Skeletal muscle satellite cell (primary cell): Measurements from ENCODE around the gene THPO.
A peak's percentile ranks its signal among the peaks of the same experiment; 100 is the strongest.

Experiments
- H3K27me3 ChIP-seq: 2 replicates; pipeline ENCODE4 v1.7.0; 2013; ENCODE audit warnings: low read length; ENCODE audit not compliant: control insufficient read depth, insufficient read depth
- H3K36me3 ChIP-seq: 2 replicates; pipeline ENCODE4 v1.7.0; 2013; ENCODE audit warnings: mild to moderate bottlenecking, control low read depth, low read length; ENCODE audit not compliant: insufficient read depth
- H3K4me1 ChIP-seq: 2 replicates; pipeline ENCODE4 v1.7.0; 2013; ENCODE audit warnings: low read length; ENCODE audit not compliant: control insufficient read depth, insufficient read depth
- H3K4me2 ChIP-seq: 2 replicates; pipeline ENCODE4 v1.7.0; 2013; ENCODE audit warnings: mild to moderate bottlenecking, low read length
- H3K4me3 ChIP-seq: 2 replicates; pipeline ENCODE4 v1.7.0; 2013; ENCODE audit warnings: low read length
- H3K9ac ChIP-seq: 2 replicates; pipeline ENCODE4 v1.7.0; 2013; ENCODE audit warnings: mild to moderate bottlenecking, low read depth, low read length, moderate library complexity
- H3K9me3 ChIP-seq: replicated peaks from 2 replicates; pipeline ENCODE4 v1.7.0; 2013; ENCODE audit warnings: mild to moderate bottlenecking, control low read depth, low read length

The THPO gene

DNA sequence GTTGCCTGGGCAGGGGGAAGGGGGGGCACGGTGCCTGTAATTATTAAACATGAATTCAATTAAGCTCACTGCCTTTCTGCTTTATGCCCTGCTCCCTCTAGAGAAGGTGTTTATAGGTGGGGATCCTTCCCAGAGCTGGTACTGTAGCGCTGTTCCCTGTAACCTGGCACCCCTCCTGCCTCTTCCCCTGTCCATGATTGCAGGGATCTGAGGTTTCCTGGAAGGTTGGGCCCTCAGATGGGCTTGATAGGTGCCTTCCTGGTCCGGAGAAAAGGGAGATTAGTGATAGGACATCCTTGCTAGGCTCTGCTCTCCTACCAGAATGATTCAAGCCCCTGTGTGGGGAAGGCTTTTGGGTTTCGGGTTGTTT is 42.7 kb downstream of the THPO start:
- H3K4me2 ChIP-seq = peak overlapping the region; percentile 95
- H3K9ac ChIP-seq = peak overlapping the region; percentile 75
- H3K9me3 ChIP-seq = no peaks in the 10 kb centered on the region
- H3K36me3 ChIP-seq = peaks cover 50% of the 10 kb centered on the region
- no peaks in the 10 kb centered on the region for H3K27me3 ChIP-seq
- H3K4me1 ChIP-seq = peaks cover 77% of the 10 kb centered on the region
- H3K4me3 ChIP-seq = peak overlapping the region; percentile 73

DNA sequence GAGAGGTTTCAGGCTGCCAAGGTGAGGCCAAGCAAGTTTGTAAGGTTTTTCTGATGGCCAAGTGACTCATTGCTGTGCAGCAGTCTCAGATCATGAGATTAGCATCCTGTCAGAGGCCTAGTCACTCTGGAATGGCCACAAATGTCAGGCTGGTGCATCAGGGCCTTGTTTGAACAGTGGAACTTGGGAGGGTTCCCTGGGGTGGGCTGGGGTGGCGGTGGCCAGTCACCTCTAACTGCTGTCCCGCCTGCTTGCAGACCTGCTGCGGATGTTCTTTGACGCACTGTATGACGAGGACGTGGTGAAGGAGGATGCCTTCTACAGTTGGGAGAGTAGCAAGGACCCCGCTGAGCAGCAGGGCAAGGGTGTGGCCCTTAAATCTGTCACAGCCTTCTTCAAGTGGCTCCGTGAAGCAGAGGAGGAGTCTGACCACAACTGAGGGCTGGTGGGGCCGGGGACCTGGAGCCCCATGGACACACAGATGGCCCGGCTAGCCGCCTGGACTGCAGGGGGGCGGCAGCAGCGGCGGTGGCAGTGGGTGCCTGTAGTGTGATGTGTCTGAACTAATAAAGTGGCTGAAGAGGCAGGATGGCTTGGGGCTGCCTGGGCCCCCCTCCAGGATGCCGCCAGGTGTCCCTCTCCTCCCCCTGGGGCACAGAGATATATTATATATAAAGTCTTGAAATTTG is 43.4 kb downstream of the THPO start:
- H3K9me3 ChIP-seq = no peaks in the 10 kb centered on the region
- H3K4me1 ChIP-seq = peaks cover 76% of the 10 kb centered on the region
- H3K9ac ChIP-seq = peak overlapping the region; percentile 26
- H3K36me3 ChIP-seq = peaks cover 55% of the 10 kb centered on the region
- no peak overlapping the region for H3K4me2 ChIP-seq
- no peaks in the 10 kb centered on the region for H3K27me3 ChIP-seq
- H3K4me3 ChIP-seq = no peak overlapping the region

DNA sequence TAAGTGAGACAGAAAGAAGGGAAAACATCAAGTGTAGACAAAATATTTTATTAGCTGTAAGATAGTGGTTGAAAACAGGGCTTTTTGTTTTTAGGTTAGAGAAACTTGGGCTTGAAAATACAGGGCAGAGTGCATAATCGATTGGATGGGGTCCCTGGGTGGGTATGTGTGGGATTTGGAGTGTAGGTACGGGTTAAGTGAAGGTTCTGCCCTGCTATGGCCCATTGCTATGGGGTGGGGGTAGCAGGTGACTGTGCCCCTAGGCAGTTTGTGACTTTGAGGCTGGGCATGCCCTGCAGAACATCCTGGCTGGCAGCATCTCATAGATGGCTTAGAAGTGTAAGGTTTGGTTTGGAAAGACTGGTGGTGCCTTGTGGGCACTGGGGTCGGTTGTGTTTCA is 44.3 kb downstream of the THPO start:
- Histone ChIP-seq H3K4me3 (no peak overlapping the region), H3K27me3 (no peaks in the 10 kb centered on the region), H3K4me1 (peaks cover 72% of the 10 kb centered on the region), H3K4me2 (no peak overlapping the region), H3K36me3 (peaks cover 63% of the 10 kb centered on the region), H3K9me3 (no peaks in the 10 kb centered on the region), H3K9ac (no peak overlapping the region)

DNA sequence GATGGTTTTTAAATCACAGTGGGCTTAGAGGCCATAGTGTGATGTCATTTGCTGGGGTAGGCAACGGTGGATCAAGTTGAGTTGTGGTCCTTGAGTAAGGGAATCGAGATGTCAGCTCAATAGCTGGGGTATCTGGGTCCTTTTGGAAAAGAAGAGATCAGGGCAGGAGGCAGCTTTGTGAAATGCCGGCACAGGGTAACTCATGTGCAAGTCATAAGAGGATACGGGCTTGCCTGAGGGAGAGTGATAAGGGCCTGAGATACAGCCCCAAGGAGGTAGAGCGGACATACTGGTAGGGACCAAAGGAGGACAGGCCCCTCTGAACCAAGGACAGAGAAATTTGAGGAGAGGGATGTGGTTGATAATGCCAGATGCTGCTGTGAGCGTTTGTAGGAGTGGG is 44.8 kb downstream of the THPO start:
- Histone ChIP-seq H3K9ac (peak overlapping the region; percentile 19), H3K36me3 (peaks cover 68% of the 10 kb centered on the region), H3K4me2 (no peak overlapping the region), H3K27me3 (no peaks in the 10 kb centered on the region), H3K4me1 (peaks cover 67% of the 10 kb centered on the region), H3K4me3 (no peak overlapping the region), H3K9me3 (no peaks in the 10 kb centered on the region)

DNA sequence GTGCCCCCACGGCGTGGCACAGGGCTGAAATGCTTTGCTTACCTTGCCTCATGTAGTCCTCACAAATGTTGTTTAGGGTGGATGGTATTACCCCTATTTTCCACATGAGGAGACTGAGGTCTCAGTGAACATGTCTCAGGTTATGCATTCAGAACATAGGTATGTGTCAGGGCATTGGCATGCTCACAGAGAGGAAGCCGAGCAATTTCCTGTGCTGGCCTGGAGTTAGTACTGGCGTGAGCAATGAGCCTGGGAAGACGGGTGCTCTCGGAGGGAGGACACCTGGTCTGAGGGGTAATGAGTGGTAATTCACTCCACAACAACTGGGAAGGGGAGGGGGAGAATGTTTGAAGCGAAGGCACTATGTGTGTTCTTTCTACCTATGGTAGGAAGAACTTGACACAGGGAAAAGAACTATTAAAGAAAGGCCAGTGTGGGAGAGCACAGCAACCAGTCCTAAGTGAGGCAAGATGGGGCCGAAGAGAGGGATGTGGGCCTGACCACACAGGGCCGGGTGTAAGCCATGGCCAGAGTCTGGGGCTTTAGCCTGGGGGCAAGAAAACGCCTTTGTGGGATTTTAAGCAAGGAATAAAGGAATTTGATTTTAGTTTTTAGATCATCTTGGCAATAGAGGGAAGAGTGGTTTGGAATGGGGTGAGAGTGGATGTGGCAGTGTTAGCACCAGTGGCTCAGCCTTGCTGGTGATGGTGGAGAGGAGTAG is 45.5 kb downstream of the THPO start:
- Histone ChIP-seq H3K4me1 (peaks cover 60% of the 10 kb centered on the region), H3K4me3 (no peak overlapping the region), H3K4me2 (peak overlapping the region; percentile 33), H3K36me3 (peaks cover 74% of the 10 kb centered on the region), H3K9me3 (no peaks in the 10 kb centered on the region), H3K9ac (peak overlapping the region; percentile 19), H3K27me3 (no peaks in the 10 kb centered on the region)

DNA sequence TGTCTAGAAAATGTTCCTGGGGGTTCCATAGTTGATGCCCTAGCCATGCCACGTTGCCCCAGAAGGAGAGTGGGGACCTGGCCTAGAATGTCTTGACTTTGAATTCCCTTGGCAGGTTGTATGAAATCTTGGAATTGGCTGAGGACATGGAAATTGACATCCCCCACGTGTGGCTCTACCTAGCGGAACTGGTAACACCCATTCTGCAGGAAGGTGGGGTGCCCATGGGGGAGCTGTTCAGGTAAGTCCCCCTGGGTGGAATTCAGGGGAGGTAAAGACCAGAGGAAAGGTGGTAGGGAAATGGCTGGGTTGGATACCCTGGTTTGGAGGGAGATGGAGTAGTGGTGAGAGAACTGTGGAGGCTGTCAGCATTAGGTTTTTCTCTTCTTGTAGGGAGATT is 49.5 kb downstream of the THPO start:
- Histone ChIP-seq H3K36me3 (peaks cover 94% of the 10 kb centered on the region), H3K4me2 (no peak overlapping the region), H3K4me3 (no peak overlapping the region), H3K4me1 (peaks cover 26% of the 10 kb centered on the region), H3K9ac (no peak overlapping the region), H3K27me3 (no peaks in the 10 kb centered on the region), H3K9me3 (no peaks in the 10 kb centered on the region)

DNA sequence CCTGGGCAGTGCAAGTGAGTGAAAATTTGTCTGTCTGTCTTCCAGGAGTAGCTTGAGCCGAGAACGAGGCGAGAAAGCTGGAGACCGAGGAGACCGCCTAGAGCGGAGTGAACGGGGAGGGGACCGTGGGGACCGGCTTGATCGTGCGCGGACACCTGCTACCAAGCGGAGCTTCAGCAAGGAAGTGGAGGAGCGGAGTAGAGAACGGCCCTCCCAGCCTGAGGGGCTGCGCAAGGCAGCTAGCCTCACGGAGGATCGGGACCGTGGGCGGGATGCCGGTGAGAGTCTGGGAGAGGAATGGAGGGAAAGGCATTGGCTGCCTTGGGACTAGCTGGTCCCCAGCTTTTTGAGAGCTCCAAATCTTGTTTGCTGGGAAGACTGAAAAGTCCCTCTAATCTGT is 50.8 kb downstream of the THPO start:
- H3K4me2 ChIP-seq = no peak overlapping the region
- no peak overlapping the region for H3K9ac ChIP-seq
- no peak overlapping the region for H3K4me3 ChIP-seq
- peaks cover 13% of the 10 kb centered on the region for H3K4me1 ChIP-seq
- H3K27me3 ChIP-seq = no peaks in the 10 kb centered on the region
- peaks cover 95% of the 10 kb centered on the region for H3K36me3 ChIP-seq
- no peaks in the 10 kb centered on the region for H3K9me3 ChIP-seq

DNA sequence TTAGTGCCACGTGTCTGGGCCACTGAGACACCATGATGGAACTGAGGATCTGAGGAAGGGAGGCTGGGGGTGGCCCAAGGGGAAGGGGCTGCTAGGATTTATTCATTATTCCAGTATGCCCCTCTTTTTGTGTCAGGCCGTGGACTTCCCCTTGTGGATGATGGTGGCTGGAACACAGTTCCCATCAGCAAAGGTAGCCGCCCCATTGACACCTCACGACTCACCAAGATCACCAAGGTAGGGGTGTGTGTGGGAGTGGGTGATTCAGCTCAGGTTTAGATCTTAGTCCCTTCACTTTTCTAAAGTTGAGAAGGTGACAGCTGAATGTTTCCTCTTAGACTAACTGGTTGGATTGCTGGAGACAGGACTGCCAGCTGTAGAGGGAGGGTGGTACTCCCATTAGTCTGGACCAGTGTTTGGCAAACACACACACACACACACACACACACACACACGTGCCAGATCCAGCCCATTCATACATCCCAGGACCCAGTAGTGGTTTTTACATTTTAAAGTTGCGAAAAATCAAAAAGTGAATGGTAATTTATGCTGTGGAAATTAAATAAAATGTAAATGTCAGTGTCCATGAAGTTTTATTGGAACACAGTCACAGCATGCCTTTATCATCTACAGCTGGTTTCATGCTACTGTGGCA is 52.2 kb downstream of the THPO start:
- Histone ChIP-seq H3K36me3 (peaks cover 95% of the 10 kb centered on the region), H3K4me3 (no peak overlapping the region), H3K4me2 (no peak overlapping the region), H3K9me3 (no peaks in the 10 kb centered on the region), H3K4me1 (peaks cover under 1% of the 10 kb centered on the region), H3K27me3 (no peaks in the 10 kb centered on the region), H3K9ac (no peak overlapping the region)

DNA sequence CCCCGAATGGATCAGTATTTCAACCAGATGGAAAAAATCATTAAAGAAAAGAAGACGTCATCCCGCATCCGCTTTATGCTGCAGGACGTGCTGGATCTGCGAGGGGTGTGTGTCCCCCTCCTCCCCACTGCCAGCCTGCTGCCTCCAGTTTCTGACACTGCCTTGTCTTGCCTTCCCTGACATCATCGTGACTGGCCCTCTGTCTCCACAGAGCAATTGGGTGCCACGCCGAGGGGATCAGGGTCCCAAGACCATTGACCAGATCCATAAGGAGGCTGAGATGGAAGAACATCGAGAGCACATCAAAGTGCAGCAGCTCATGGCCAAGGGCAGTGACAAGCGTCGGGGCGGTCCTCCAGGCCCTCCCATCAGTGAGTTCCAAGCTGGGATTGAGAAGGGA is 52.7 kb downstream of the THPO start:
- Histone ChIP-seq H3K9me3 (no peaks in the 10 kb centered on the region), H3K36me3 (peaks cover 97% of the 10 kb centered on the region), H3K4me2 (no peak overlapping the region), H3K27me3 (no peaks in the 10 kb centered on the region), H3K9ac (no peak overlapping the region), H3K4me1 (peaks cover 6% of the 10 kb centered on the region), H3K4me3 (no peak overlapping the region)

DNA sequence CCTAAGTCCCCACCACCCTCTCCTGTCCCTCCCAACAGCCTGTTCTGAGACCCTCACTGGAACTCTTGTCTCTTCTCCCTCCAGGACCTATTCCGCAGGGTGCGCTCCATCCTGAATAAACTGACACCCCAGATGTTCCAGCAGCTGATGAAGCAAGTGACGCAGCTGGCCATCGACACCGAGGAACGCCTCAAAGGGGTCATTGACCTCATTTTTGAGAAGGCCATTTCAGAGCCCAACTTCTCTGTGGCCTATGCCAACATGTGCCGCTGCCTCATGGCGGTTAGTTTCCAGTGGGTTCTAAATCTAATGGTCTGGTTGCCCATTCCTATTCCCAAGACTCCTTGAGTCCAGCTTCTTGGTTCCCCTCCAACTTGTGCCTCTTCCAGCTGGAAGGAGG is 54.3 kb downstream of the THPO start:
- no peaks in the 10 kb centered on the region for H3K27me3 ChIP-seq
- H3K4me3 ChIP-seq = no peak overlapping the region
- no peak overlapping the region for H3K9ac ChIP-seq
- H3K4me1 ChIP-seq = peaks cover 19% of the 10 kb centered on the region
- H3K9me3 ChIP-seq = no peaks in the 10 kb centered on the region
- H3K36me3 ChIP-seq = peaks cover 86% of the 10 kb centered on the region
- H3K4me2 ChIP-seq = no peak overlapping the region

DNA sequence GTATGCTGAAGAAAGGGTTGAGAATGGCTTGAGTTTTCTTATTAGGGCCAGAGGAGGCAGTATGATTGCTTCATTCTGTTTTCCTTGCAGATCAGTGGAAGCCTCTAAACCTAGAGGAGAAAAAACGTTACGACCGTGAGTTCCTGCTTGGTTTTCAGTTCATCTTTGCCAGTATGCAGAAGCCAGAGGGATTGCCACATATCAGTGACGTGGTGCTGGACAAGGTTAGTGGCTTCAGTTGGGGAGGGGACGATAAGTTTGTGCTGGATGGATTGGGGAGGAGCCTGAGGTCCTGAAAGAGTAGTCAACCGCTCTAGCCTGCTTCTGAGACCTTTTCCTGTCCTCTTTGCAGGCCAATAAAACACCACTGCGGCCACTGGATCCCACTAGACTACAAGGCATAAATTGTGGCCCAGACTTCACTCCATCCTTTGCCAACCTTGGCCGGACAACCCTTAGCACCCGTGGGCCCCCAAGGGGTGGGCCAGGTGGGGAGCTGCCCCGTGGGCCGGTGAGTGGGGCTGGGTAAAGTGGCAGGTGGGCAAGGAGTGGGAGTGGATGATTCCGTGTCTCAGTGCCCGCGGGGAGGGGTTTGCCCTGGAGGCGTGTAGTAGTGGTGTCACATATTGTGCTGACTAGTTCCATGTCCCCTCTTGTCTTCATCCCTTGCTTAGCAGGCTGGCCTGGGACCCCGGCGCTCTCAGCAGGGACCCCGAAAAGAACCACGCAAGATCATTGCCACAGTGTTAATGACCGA is 55.1 kb downstream of the THPO start:
- Histone ChIP-seq H3K4me3 (no peak overlapping the region), H3K4me1 (peaks cover 23% of the 10 kb centered on the region), H3K9ac (no peak overlapping the region), H3K4me2 (no peak overlapping the region), H3K27me3 (no peaks in the 10 kb centered on the region), H3K9me3 (no peaks in the 10 kb centered on the region), H3K36me3 (peaks cover 82% of the 10 kb centered on the region)
